HG02973 (cell line): Measurements from ENCODE around the gene SOCS6.

Experiments used
- ATAC-seq: cut with Tn5 transposase; IDR thresholded peaks from one replicate; pipeline ENCODE4 v1.9.1; 2021; ENCODE audit warnings: moderate library complexity; ENCODE audit not compliant: unreplicated experiment

The SOCS6 gene

DNA sequence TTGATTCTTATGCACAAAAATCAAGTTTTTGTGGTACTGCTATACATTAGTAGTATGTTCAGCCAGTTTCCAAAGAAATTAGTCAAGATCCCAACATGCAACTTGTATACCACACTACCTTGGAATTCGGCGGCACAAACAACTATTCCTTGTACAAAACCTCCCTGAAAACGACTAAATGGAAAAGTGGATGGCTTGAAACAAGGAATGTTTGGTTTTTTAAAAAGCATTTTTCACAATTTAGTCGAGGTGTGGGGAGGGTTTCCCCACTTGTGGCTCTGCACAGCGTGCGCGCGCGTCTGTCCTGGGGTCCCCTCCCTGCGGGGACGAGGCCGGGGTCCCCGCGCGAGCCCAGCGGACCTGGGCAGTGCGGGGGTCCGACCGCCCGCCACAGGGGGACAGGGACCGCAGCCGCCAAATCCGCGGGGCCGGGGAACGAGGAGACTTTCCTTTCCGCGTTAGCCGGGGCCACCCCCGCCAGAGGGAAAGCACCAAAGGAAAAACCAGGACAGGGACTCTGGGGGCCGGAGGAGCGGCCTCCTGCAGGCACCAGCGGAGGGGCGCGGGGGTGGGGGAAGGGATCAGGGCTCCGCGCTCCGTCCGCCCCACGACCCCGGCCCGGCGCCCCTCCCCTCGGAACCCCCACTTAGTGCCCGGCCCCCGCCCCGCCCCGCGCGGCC is 534 bp upstream of the SOCS6 start:
- peak; percentile 27 for ATAC-seq

DNA sequence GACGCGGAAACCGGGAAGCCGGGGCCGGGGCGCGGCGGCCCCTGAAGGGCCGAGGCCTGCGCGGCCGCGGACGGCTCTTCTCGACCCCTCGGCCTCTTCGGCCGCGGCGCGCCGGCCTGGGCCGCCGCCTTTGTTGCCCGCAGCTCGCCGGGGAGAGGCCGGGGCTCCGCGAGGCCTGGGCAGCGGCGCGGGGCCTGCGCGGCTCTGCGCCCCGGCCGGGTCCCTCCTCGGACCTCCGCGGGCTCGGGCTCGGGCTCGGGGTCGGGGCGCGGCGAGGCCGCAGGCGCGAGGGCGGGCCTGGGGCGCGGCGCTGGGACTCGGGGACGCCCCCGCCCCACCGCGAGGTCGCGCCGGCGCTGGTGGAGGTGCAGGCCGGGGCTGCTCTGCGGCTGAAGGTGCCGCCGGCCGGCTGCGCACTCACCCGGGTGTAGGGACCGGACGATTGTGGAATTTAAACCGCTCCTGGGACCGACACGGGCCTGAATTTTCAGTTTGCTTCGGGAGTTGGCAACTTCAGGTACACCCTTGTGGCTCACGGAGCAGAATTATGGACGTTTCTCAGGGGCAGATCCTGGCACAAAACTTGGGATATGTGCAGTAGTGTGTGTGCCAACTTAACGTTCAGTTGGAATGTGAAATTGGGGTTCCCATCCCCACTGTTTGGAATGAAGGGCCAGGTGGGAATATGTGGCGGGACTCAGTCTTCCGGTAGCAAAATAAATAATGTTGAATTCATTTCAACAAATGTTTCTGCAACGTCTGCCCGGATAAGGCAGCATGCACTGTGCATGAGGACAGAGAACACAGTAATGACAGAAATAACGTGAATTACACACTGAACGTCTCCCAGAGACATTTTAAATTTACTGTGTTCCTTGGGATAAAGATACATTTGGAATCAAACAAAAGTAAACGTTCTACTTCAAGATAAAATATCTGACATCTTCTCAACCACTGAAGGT is 787 bp downstream of the SOCS6 start:
- peak; percentile 39 for ATAC-seq

DNA sequence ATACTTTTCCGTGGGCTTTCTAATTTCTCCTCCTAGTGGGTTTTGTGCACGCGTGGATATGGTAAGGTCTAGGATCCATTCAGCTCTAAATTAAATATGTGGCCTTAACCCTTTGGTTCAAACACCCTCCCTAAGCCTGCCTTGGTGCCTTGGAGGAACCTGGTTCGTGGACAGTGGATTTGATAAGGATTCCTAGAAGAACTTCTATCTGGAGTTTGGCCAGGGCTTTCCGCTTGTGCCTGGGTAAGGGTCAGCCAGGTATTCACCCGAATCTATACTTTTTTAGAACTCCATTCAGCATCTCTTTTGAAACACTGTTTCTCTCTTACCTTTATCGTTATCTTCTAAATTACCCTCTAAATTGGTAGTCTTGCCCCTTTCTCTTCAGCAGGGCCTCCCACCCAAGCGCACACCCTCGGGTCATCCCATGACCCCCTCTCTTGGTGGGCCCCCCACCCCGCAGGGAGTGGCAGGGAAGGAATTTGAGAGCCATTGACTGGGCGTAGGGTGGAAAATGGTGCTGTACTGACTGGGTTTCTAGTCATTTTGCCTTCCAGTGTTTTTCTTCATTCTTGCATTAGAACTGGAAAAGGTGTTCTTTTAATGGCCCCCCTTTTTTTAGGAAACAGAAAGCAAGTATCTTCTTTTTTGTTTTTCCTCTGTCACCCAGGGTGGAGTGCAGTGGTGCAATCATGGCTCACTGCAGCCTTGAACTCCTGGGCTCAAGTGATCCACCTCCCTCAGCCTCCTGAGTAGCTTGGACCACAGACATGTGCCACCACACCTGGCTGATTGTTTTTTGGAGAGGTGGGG is 1.8 kb downstream of the SOCS6 start:
- ATAC-seq, result no peak

DNA sequence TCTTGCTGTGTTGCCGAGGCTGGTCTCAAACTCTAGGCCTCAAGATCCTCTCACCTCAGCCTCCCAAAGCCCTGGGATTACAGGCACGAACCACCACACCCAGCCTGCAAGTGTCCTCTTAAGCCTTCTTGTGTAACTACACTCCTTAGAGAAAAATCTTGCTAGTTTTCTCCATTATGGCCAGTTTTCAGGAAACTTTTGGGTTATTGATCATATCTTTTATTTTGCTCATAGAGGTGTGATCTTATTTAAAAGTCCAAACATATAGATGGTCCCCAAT is 2.4 kb downstream of the SOCS6 start:
- no peak for ATAC-seq

DNA sequence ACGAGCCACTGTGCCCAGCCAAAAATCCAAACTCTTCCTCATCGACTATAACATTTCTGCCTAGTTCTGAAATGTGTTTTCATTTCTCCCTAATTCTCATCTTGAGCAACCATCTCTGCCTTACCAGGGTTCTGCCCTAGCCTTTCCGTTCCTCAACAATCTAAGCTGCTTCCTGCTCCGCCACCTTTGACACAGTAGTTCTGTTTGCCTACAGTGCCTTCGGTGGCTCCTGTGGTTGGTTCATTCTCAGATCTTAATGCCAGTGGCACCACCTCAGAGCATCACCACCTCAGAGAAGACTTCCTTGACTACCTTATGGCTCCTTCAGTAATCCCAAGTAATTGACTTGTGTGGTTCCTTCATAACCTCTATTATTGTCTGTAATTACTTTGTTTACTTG is 3.8 kb downstream of the SOCS6 start:
- ATAC-seq, result no peak

DNA sequence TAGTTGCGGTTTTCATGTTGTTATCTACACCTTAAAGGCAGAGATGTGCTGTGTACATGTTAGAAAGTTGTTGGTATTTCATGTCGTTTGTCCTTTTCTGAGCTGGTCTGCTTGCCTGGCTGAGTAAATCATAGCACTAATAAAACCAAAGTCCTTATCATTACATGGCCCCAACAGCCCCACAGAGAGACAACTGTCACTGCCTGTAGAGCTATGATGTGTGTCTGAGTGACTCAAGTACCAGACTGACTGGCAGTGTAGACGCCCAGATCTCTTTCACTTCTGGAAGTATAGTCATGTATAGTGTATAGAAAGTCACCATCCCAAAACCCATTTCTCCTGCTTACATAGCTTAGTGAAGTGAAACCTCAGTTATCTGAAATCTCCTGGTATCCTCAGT is 4.3 kb downstream of the SOCS6 start:
- ATAC-seq, result peak; percentile 24

DNA sequence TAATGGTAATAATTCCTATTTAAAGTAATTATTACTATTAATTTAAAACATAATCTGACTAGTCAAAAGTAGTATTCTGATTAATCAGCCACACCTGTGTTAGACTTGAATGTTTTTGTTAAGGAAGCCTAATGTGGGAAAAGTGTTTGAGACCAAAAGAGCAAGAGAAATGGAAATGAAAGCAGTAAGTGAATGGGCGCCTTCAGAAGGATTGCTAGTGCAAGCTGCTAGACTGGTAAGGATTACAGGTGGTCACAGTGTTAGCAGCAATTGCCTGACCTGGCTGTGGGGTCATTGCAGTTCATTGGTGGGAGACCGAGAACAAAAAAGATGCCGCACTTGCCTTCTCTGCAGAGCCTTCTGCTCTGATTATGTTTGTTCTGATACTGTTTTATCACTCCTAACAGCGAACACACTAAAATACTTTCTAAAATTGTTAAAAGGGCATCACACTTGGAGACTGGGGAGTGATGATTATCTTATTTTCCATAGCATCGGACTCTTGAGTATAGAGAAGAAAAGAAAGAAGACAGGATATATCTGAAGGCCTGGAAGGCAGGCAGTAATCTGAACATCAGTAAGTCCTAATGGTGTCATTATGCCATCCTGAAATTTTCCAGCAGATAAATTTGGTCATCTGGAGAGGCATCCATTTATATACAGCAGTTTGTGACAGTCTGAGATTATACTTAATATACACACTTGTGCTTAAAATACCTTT is 5.8 kb downstream of the SOCS6 start:
- ATAC-seq, result no peak

DNA sequence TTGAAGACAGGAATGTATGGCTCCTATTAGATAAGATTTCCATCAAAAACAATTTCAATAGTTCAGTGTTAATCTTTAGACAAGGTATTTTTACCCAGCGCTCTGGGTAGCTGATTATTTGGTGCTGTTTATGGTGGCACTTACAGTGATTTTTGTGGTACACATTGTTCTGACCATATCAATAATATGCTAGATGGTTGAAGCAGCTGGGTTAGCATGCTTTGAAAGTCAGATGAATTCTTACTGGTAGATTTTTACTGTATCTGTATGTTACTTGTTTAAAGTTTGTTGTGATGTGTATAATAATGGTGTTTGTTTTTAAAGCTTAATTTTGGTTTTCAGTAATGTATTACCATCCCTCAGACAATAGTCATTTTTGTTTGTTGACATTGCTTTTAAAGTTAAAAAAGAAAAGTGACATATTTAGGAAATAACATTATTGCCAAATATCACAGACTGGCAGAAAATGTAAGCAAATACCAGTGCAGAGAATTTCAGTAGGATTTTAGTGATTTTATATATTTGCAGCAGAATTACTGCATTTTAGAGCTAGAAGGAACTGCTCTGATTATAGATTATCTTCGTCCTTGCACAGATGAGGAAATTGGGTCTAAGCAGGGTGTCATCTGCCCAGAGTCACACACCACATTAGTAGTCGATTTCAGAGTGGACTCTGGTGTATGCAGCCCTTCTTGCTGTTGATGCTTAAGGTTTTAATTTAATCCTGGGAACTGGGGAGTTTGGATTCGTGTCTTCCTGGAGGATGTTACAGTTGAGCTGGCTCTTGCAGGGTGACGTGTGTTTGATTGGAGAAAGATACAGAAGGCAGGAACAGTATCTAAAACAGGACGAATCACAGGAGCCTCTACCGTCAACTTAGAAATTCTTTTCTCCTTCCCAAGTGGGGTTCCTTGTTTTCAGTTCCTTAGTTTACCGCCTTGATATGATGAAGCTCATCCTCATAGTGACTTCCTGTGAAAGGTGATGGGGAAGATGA is 6.6 kb downstream of the SOCS6 start:
- no peak for ATAC-seq

DNA sequence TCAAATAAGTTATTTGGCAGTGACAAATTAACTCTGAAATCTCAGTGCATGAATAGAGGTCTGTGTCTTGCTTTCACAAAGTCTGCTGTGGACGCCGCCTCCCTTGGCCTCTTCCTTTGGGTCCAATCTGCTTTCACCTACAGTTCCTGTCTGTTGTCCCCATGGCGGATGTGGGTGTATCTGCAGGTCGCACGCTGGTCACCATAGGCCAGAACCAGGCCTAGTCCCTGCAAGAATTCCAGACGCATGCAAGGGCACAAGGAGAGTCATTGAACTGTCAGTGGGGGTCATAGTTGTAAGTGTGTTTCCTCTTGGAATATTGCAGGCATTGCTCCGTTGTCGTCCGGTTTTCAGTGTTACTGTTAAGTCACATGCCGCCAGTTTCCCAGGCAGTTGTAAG is 7.4 kb downstream of the SOCS6 start:
- ATAC-seq, result no peak

DNA sequence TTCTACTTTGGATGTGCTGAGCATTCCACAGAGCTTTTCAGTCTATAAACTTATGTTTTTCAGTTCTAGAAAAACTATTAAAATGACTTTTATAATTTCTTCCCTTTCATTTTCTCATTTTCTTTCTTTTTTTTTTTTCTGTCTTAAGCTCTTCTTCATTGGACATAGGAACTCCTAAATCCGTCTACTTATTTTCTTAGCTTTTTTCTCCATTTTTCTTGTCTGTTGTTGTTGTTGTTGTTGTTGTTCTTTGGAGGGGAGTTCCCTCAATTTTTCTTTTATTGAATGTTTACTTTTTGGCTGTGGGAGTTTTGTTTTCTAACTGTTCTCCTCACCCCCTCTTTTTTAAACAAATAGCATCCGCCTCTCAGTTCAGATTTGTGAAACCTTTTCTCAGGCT is 7.9 kb downstream of the SOCS6 start:
- ATAC-seq, result no peak

DNA sequence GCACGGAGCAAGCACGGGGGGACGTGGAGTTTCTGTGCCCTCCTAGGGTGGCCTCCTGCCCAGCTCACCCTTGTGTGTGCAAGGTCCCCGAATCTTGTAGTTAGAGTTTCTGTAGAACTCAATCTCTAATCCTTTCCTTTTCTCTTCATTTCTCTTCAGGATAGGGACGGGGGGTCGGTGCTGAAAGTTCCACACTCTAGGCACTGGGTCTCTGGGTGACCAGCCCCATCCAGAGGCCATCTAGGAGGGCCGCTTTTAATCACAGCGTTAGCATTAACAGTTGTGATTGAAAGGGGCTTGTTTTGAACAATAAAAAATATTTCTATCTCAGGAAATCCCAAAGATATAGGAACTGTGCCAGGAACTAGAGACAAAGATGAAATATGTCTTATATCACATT is 10.5 kb downstream of the SOCS6 start:
- ATAC-seq, result no peak

DNA sequence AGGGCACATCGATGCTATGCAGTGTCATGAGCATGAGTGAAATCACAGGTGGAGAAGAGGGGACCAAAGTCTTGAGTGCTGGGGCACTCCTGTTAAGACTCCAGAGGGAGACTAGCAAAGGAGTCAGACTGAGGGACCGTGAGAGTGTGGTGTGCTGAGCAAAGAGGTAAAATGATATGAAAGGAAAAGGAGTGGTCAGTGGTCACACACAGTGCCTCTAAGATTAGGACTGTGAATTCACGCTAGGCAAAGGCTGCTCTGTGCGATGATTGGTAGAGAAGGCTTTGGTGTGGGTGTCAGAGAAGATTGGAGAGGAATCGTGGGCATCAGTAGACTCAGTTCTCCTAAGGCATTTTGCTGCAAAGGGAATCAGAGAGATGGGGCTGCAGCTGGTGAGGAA is 12.8 kb downstream of the SOCS6 start:
- no peak for ATAC-seq

DNA sequence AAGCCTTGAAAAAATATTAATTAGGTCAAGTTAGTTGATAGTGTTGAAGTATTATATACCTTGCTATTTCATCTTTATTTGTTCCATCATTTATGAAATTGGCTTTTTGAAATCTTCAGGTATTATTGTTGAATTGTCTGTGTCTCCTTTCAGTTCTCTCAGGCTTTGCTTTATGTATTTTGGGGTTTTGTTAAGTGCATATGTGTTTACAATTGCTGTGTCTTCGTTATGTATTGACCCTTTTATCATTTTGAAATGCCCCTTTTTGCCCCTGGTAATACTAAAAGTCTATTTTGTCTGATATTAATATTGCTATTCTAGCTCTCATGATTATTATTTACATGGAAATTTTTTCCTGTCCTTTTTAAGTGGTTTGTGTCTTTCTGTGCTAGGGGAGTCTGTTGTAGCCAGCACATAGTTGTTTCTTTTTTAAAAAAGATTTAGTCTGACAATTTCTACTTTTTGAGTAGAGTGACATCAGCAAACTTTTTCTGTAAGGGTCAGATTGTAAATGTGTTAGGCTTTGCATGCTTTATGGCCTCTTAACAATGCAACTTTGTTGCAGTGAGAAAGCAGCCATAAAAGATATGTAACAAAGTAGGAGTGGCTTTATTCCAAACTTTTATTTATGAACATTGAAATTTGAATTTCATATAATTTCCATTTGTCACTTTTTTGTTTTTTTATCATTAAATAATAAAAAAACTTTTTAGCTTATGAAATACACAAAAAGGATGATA is 19.9 kb downstream of the SOCS6 start:
- ATAC-seq, result no peak

DNA sequence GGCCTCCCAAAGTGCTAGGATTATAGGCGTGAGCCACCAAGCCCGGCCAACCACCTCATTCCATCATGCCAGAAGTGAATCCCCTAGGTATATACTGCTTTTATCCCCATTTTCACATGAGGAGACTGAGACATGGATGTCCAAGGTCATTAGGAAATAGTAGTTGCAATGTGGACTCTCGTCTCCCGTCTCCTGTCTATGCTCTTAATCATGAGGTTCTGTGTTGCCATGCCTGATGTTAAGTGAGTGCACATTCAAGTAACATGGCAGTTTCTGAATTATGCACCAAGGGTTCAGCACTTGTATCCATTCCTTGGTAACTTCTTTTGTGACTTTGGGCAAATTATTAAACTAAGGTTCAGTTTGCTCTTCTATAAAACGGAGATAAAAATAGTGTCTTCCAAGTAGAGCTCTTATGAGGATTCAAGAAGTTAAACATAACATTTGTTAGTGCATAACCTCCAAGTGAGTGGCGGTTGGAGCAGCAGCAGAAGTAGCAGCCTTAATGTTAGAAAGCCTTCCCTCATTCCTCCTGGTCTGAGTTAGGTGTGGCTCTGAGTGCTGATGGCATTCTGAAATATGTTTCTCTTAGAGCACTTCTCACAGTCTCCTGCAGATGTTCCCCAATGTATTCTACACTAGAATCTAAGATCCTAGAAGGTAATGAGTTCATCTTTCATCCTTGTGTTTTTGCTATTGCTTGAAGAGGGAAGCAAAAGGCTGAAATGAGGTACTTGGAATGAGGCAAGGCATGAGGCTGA is 21.9 kb downstream of the SOCS6 start:
- no peak for ATAC-seq

DNA sequence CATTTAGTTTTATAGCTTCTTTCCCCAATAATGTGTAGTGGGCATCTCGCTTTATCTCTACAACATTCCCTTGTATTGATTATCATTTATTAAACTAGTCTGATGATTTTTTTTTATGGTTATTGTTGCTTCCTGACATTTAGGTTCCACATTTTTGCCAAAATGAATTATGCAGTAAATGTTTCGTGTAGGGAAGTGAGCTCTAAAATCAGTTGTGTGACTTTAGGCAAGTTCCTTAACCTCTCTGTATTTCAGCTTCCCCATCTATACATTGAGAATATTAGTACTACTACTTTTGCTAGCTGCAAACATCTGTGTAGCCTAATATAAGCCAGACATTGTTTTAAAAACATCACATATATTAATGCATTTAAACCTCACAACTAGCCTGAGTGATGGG is 22.9 kb downstream of the SOCS6 start:
- no peak for ATAC-seq

DNA sequence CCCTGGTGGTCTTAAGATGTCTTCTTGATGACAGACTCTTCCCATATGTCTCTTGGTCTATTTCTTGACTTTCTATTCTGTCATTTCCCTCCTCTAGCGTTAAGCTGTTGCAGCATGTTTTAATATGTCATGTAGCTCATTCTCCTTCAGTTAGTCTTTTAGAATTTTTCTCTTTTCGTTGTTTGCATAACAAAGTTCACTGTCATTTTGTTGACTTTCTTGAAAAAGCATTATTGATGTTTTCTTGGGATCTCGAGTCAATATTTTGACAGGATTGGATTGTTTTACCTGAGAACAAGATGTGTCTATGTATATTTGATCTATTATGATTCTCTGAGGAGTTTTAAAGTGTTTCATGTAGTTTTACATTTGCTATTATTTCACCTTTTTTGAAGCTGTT is 24.8 kb downstream of the SOCS6 start:
- ATAC-seq, result no peak

DNA sequence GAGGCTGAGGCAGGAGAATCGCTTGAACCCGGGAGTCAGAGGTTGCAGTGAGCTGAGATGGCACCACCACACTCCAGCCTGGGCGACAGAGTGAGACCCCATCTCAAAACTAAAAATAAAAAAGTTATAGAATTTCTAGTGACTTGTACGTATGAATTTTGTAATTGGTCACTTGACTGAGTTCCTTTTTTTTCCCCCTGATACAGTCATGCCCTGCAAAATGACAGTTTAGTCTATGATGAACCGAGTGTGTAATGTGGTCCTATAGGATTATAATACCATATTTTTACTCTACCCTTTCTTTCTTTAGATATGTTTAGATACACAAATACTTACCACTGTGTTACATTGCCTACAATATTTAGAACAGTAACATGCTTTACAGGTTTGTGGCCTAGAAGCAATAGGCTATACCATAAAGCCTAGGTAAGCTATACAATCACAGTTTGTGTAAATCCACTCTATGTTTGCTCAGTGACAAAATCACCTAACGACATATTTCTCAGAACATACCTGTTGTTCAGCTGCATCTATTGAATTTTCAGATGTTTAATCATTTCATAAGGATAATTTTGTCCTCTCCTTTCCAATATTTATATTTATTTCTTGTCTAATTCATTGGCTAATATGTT is 25.4 kb downstream of the SOCS6 start:
- ATAC-seq, result no peak

DNA sequence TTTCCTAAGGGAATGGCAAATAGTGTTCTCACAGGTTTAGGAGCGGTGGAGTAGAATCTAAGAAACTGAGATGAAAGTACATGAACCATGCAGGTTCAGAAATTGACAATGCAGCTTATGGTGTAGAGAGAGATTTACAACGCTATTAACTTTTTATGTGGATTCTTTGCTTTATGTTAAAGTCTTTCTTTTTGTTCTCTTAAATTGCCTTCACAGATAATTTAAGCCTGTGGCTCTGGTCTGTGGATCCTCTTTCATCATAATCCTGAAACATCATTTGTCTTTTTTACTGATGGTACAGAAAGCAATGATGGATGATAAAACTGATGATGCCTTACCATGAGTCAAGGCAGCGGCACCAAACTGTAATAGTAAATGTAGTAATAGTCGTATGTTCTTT is 30.3 kb downstream of the SOCS6 start:
- ATAC-seq, result no peak
